HepG2 (cell line): ENCODE data around the gene AAR2. TPM values are rescaled to one million over a fixed set of nuclear protein-coding genes. Genes with fewer than 3 reads are reported as not detected.

Experiments
- CHD4 ChIP-seq: fragments of 200-600 bp; sonication (generic); IDR thresholded peaks from 2 replicates; pipeline ENCODE4 v1.7.0; 2017; ENCODE audit warnings: mild to moderate bottlenecking, low read length, borderline replicate concordance
- HDAC1 ChIP-seq: sonication (generic); formaldehyde crosslinking; IDR thresholded peaks from 2 replicates; pipeline ENCODE4 v1.5.1; 2020; ENCODE audit warnings: mild to moderate bottlenecking, missing genetic modification reagents
- NFE2 ChIP-seq: sonication (generic); formaldehyde crosslinking; IDR thresholded peaks from 2 replicates; pipeline ENCODE4 v1.4.0; 2020; ENCODE audit warnings: missing genetic modification reagents
- NR1H2 ChIP-seq: sonication (generic); formaldehyde crosslinking; IDR thresholded peaks from 2 replicates; pipeline ENCODE4 v1.8.1; 2022; ENCODE audit warnings: low read depth, missing genetic modification reagents, borderline replicate concordance
- RXRA ChIP-seq: sonication (generic); formaldehyde crosslinking; IDR thresholded peaks from 2 replicates; pipeline ENCODE4 v1.5.1; 2020; ENCODE audit warnings: missing genetic modification reagents
- SOX6 ChIP-seq, 2 experiments: fragments of 450-650 bp in 1 of 2; sonication (generic) in 1 of 2; formaldehyde crosslinking in 1 of 2; IDR thresholded peaks; 2 replicates each; pipeline versions ENCODE4 v1.4.0 to v1.6.1; 2017 to 2020; ENCODE audit warnings: antibody characterized with exemption in 1 of 2, mild to moderate bottlenecking in 1 of 2, missing genetic modification reagents in 1 of 2
- ZHX1 ChIP-seq: sonication (generic); formaldehyde crosslinking; IDR thresholded peaks from 2 replicates; pipeline ENCODE4 v1.8.1; 2022; ENCODE audit warnings: low read depth, mild to moderate bottlenecking, missing genetic modification reagents
- ZHX2 ChIP-seq, 2 experiments: sonication (generic) in 1 of 2; formaldehyde crosslinking in 1 of 2; IDR thresholded peaks; 2 replicates each; pipeline versions ENCODE4 v1.6.1 to v1.9.0; 2014 to 2022; ENCODE audit warnings: antibody characterized with exemption in 1 of 2, borderline replicate concordance in 1 of 2, inconsistent platforms in 1 of 2, low read depth in 1 of 2, missing genetic modification reagents in 1 of 2
- ZNF253 ChIP-seq: sonication (generic); formaldehyde crosslinking; IDR thresholded peaks from 2 replicates; pipeline ENCODE4 v1.8.0; 2022; ENCODE audit warnings: mild to moderate bottlenecking, missing genetic modification reagents, borderline replicate concordance
- ZNF3 ChIP-seq: IDR thresholded peaks from 2 replicates; pipeline ENCODE4 v1.7.0; 2017; ENCODE audit warnings: inconsistent platforms
- ZNF407 ChIP-seq: sonication (generic); formaldehyde crosslinking; IDR thresholded peaks from one replicate; pipeline ENCODE4 v1.5.1; 2020; ENCODE audit warnings: mild to moderate bottlenecking, missing genetic modification reagents; ENCODE audit errors: not compliant biosample characterization
- ZNF619 ChIP-seq: sonication (generic); formaldehyde crosslinking; IDR thresholded peaks from 2 replicates; pipeline ENCODE4 v1.4.0; 2020; ENCODE audit warnings: mild to moderate bottlenecking, missing genetic modification reagents
- polyA plus RNA-seq, 8 experiments: library from polyadenylated mRNA; depleted of rRNA in 3 of 8; stranded (reverse) in 7 of 8; unstranded in 1 of 8; fragments of >200 nt; fragmentation: Illumina TruSeq in 4 of 8; extraction: Trizol in 4 of 8; gene quantifications; 2 replicates each; pipeline versions ENCODE4 v1.2.1 to v1.2.3, GENCODE V29; 2011 to 2016; ENCODE audit warnings: low read depth in 4 of 8, missing spikeins in 1 of 8, mixed read lengths in 1 of 8; ENCODE audit not compliant: insufficient read depth in 1 of 8
- total RNA-seq, 5 experiments: library from RNA; depleted of rRNA; stranded (reverse); fragments of >200 nt; fragmentation: Illumina TruSeq; extraction: Trizol; gene quantifications; 2 replicates each; pipeline ENCODE4 v1.2.3, GENCODE V29; 2016; ENCODE audit warnings: low read depth in 1 of 5

Gene AAR2
- total and polyA plus RNA-seq, 2 of the 13 experiments (the other 11 are each of a cell fraction or from before 2014, with no cell fraction given): 45.2 to 46.2 TPM

- TF ChIP-seq ZHX2 (IDR thresholded peaks at IDR 0.05; ENCODE audit: low read depth): no peak
- TF ChIP-seq ZHX2 (CRISPR knock-in tag; IDR thresholded peaks at IDR 0.05; ENCODE audit: borderline replicate concordance): no peak
- TF ChIP-seq ZNF253 (CRISPR knock-in tag): no peak
- TF ChIP-seq RXRA (CRISPR knock-in tag): no peak
- peak; percentile 71; the same call in 1 of the 2 replicates for TF ChIP-seq ZNF619
- no peak for TF ChIP-seq SOX6 (IDR thresholded peaks at IDR 0.05)
- no peak for TF ChIP-seq SOX6 (CRISPR knock-in tag; IDR thresholded peaks at IDR 0.05)
- TF ChIP-seq CHD4: no peak
- no peak for TF ChIP-seq ZNF3
- no peak for TF ChIP-seq NR1H2
- peak; percentile 35; the same call in 1 of the 2 replicates for TF ChIP-seq NFE2
- no peak for TF ChIP-seq ZNF407 (CRISPR knock-in tag)
- no peak for TF ChIP-seq ZHX1
- no peak for TF ChIP-seq HDAC1 (CRISPR knock-in tag)
Measured at GRCh38 chr20:36202891-36203338, 33.4 kb upstream of the AAR2 start (continued).
